Colonic mucosa (tissue), 4 donors: Measurements from ENCODE around the gene ZSCAN23. TPM values are rescaled to one million over a fixed set of nuclear protein-coding genes. Genes with fewer than 3 reads are reported as not detected.
A peak's percentile ranks its signal among the peaks of the same experiment; 100 is the strongest.

ENCODE experiments used
- DNase-seq: peaks from one replicate; pipeline ENCODE4 v3.0.0-alpha.2; 2020
- H3K27ac ChIP-seq: fragments of 200-600 bp; one replicate; pipeline ENCODE4 v1.8.0; 2021
- H3K27me3 ChIP-seq: fragments of 200-600 bp; one replicate; pipeline ENCODE4 v1.8.0; 2021
- H3K36me3 ChIP-seq: fragments of 200-600 bp; one replicate; pipeline ENCODE4 v1.8.0; 2021
- H3K4me1 ChIP-seq: fragments of 200-600 bp; one replicate; pipeline ENCODE4 v1.8.0; 2021; ENCODE audit warnings: mild to moderate bottlenecking
- H3K4me3 ChIP-seq: fragments of 200-600 bp; one replicate; pipeline ENCODE4 v1.8.0; 2021
- H3K9ac ChIP-seq, 2 donors: one replicate each; pipeline ENCODE4 v1.7.0; 2013; ENCODE audit warnings: control low read depth in 2 of 2, low read depth in 2 of 2, low read length in 2 of 2
- H3K9me3 ChIP-seq: fragments of 200-600 bp; one replicate; pipeline ENCODE4 v1.8.0; 2021
- intact Hi-C: fragments of 100-400 bp; cut with DNase I; formaldehyde crosslinking; loops from one replicate; pipeline ENCODE4 v1.14.1; 2022
- total RNA-seq, 2 donors: library from RNA; stranded (reverse); fragmentation: NEBNext Ultra II Directional in 1 of 2; extraction: Animal tissue kit (Norgen Biotek cat#: 25700) in 1 of 2; gene quantifications; one replicate each; pipeline ENCODE4 v1.2.1, GENCODE V29; 2021
- TF ChIP-seq, protein P1 (sequence below): fragments of 200-600 bp; IDR thresholded peaks from one replicate; pipeline ENCODE4 v1.8.0; 2022; ENCODE audit warnings: antibody characterized with exemption, mild to moderate bottlenecking
- donor health status: healthy.
- donor health status: DM: no; HTN: no; CAD: no.
- donor health status: DM: no; HTN: no; CAD: no.

ZSCAN23 gene
- total RNA-seq = 1 to 10 TPM; 2.6 to 3.3 TPM

DNA sequence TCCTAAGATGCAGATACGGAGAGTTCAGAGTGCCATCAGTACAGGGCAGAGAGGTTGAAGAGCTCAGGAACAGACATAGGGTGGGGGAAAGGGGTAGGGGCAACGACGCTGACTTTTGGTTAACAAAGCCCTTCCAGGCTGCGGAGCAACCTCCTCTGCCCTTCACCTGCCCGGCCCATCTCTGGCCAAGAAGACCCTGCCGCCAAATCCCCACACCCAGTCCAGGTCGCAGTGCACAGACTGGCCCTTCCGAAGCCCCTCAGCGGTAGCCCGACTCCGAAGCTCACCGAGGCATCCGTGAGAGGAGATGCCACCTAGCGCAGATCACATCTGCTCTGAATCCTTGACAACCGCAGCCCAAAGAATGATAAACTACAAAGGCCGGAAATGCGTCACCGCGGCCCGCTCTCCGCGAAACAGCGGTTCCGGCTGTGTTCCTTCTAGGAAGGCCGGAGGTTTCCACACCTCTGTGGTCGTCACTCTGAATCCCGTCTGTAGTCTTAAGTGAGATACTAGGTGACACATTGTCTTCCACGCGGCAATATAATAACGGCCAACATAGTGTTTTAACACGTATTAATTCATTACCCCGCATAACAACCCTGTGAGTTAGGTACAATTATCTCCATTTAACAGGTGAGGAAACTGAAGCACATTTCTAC is at the start of gene ZSCAN23:
Gene ZSCAN23, minus strand, starts transcription at position 380 of the 662 bp plus-strand sequence. CDS start 7,225 bp downstream, outside the sequence.
- peak within 1 kb of the TSS; percentile 56 for H3K4me3 ChIP-seq
- TF ChIP-seq, protein P1, sequence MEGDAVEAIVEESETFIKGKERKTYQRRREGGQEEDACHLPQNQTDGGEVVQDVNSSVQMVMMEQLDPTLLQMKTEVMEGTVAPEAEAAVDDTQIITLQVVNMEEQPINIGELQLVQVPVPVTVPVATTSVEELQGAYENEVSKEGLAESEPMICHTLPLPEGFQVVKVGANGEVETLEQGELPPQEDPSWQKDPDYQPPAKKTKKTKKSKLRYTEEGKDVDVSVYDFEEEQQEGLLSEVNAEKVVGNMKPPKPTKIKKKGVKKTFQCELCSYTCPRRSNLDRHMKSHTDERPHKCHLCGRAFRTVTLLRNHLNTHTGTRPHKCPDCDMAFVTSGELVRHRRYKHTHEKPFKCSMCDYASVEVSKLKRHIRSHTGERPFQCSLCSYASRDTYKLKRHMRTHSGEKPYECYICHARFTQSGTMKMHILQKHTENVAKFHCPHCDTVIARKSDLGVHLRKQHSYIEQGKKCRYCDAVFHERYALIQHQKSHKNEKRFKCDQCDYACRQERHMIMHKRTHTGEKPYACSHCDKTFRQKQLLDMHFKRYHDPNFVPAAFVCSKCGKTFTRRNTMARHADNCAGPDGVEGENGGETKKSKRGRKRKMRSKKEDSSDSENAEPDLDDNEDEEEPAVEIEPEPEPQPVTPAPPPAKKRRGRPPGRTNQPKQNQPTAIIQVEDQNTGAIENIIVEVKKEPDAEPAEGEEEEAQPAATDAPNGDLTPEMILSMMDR = no peak
- H3K36me3 ChIP-seq = no peaks in the 10 kb centered on the region
- no peaks in the 10 kb centered on the region for H3K4me1 ChIP-seq
- peaks cover 11% of the 10 kb centered on the region for H3K27me3 ChIP-seq
- intact Hi-C loops = no loop called here
- H3K27ac ChIP-seq = no peak within 1 kb of the TSS
- peak within 1 kb of the TSS; percentile 9 to 60 for H3K9ac ChIP-seq
- H3K9me3 ChIP-seq = no peaks in the 10 kb centered on the region
- peak; percentile 81 for DNase-seq

DNA sequence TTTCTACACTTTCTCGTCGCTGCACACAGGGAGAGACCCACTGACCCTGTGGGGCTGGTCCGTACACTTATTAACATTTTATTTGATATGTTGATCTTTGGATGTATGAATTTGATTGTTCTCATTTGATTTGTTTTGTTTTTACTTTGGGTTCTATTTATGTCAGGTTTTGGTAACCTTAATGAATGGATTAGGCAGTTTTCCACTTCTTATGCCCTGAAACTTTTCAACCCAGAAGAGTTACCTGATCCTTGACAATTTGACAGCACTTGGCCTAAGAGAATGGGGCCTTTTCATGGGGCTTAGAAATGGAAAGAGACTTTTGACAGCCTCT is 48.7 kb upstream of the ZSCAN23 start:
- Histone ChIP-seq H3K4me1 (no peaks in the 10 kb centered on the region), H3K9ac (no peak overlapping the region), H3K9me3 (no peaks in the 10 kb centered on the region), H3K27me3 (peaks cover 4% of the 10 kb centered on the region), H3K36me3 (no peaks in the 10 kb centered on the region), H3K27ac (no peak overlapping the region), H3K4me3 (no peak overlapping the region)
- TF ChIP-seq, protein P1 = no peak
- DNase-seq = no peak
- intact Hi-C loops = no loop called here

DNA sequence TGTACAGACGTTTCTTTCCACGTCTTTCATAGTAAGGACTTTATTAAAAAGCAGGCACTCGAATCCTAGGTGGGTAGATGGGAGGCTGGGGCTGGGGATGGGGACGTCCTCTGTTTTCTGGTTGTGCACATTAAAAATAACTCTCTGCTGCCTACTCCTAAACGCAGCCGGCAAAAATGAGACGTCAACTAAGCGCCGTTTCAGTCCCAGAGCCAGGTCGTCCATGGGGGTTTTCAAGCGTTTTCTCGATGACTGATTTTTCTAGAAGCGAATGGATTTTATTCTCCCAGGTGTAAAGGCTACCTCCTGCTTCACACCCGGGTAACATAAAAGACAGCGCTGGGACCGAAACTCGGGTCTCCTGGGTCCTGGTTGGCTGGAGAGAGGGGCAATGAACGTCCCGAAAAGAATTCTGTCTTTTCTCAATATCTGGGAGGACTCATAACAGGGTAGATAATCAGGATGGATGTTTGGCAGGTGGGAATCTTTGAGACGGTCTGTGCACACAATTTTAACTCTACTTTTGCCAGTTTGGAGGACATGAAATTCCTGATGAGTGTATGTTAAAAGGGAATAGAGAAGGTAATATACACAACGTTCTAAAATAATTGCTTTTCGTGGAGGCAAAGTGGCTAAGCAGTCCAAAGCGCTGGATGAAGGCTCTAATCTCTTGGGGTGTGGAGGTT is 47.1 kb upstream of the ZSCAN23 start:
- Histone ChIP-seq H3K27ac (no peak overlapping the region), H3K36me3 (no peaks in the 10 kb centered on the region), H3K4me3 (no peak overlapping the region), H3K9me3 (no peaks in the 10 kb centered on the region), H3K9ac (no peak overlapping the region), H3K4me1 (no peaks in the 10 kb centered on the region), H3K27me3 (peaks cover 4% of the 10 kb centered on the region)
- DNase-seq = no peak
- TF ChIP-seq, protein P1 = no peak
- intact Hi-C loops = no loop called here

DNA sequence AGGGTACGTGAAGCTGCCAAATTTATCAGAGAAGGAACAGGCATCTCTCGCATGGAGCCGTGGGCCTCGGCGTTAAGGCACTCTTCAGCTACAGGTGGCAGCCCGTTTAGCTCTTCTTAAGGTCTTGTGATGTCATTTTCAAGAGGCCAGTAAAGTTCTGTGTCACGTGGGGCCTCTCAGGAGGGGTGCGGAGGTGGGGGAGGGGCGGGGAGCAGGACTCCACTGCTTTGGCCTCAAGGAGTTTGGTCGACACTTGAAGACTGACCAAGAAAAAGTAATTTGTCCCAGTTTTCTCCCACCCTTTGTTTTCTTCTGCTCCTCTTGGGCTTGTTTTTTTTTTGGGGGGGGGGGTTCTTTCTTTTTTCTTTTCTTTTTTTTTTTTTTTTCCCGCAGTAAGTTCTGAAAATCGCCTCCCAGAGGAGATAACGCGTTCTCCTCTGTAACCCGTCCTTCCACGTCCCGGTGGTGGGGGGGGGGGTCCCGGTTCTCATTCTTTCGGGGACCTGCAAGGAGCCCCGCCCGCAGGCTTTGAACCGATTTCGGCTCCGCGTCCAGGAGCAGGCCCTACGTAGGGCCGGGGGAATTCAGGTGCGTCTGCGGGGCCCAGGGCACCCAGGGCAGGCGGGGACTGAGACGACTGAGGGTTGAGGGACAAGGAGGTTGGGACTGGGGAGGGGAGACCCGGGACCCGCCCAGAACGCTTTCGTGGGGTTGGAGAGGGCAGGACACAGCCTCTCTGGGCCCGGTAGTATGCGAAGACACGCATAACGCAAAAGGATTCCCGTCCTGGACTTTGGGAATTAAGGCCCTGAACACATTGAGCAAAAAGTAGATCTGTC is 46.3 kb upstream of the ZSCAN23 start:
- H3K9me3 ChIP-seq = no peaks in the 10 kb centered on the region
- intact Hi-C loops = no loop called here
- H3K4me3 ChIP-seq = no peak overlapping the region
- peaks cover 4% of the 10 kb centered on the region for H3K27me3 ChIP-seq
- peak overlapping the region in 1 of 2 donors; percentile 43 for H3K9ac ChIP-seq
- H3K36me3 ChIP-seq = no peaks in the 10 kb centered on the region
- DNase-seq = peak; percentile 57
- TF ChIP-seq, protein P1 = no peak
- H3K27ac ChIP-seq = no peak overlapping the region
- H3K4me1 ChIP-seq = no peaks in the 10 kb centered on the region

DNA sequence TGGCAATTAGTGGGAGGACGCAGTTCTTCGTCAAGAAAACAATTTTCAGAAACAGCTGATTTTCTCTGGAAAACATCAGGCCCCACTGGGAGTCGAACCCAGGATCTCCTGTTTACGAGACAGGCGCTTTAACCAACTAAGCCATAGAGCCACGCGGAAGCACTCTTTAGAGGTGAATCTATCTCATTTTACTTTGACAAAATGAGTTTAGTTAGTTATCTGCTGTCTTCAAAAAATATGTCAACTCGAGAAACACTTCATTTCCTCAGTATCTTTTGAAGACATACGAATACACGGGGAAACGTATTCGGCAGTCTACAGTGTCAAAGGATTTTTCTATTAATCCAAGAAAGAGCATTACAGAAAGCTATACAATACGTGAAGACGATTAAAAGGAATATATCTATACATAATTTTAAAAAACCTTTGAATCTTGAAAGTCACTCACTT is 45.6 kb upstream of the ZSCAN23 start:
- H3K27me3 ChIP-seq = peaks cover 4% of the 10 kb centered on the region
- H3K9me3 ChIP-seq = no peaks in the 10 kb centered on the region
- H3K36me3 ChIP-seq = no peaks in the 10 kb centered on the region
- no peak overlapping the region for H3K4me3 ChIP-seq
- peak; percentile 25 for DNase-seq
- TF ChIP-seq, protein P1 = no peak
- intact Hi-C loops = no loop called here
- H3K27ac ChIP-seq = no peak overlapping the region
- H3K9ac ChIP-seq = no peak overlapping the region
- H3K4me1 ChIP-seq = no peaks in the 10 kb centered on the region
